HepG2 (cell line): ENCODE measurements around the gene ERVMER34-1. TPM values are rescaled to one million over a fixed set of nuclear protein-coding genes. Genes with fewer than 3 reads are reported as not detected.

Experiments
- AFF4 ChIP-seq: sonication (generic); formaldehyde crosslinking; IDR thresholded peaks from 2 replicates; pipeline ENCODE4 v1.4.0; 2020; ENCODE audit warnings: missing genetic modification reagents
- ARNT2 ChIP-seq: sonication (generic); formaldehyde crosslinking; IDR thresholded peaks from 2 replicates; pipeline ENCODE4 v1.8.0; 2022; ENCODE audit warnings: mild to moderate bottlenecking, low read depth, missing genetic modification reagents, moderate library complexity
- CHD2 ChIP-seq: IDR thresholded peaks from 2 replicates; pipeline ENCODE4 v1.6.1; 2011; ENCODE audit warnings: low read depth, low read length, improper control_type of control experiment
- HOXD1 ChIP-seq: sonication (generic); formaldehyde crosslinking; IDR thresholded peaks from 2 replicates; pipeline ENCODE4 v1.5.0; 2020; ENCODE audit warnings: missing genetic modification reagents
- ISX ChIP-seq: sonication (generic); formaldehyde crosslinking; conservative IDR thresholded peaks from 2 replicates; pipeline ENCODE4 v1.5.0; 2020; ENCODE audit warnings: missing genetic modification reagents
- ZBTB38 ChIP-seq: sonication (generic); formaldehyde crosslinking; IDR thresholded peaks from 2 replicates; pipeline ENCODE4 v1.5.1; 2020; ENCODE audit warnings: mild to moderate bottlenecking, missing genetic modification reagents
- ZBTB7B ChIP-seq: sonication (generic); formaldehyde crosslinking; IDR thresholded peaks from 2 replicates; pipeline ENCODE4 v1.4.0; 2020; ENCODE audit warnings: missing genetic modification reagents
- ZHX1 ChIP-seq: sonication (generic); formaldehyde crosslinking; IDR thresholded peaks from 2 replicates; pipeline ENCODE4 v1.8.1; 2022; ENCODE audit warnings: low read depth, mild to moderate bottlenecking, missing genetic modification reagents
- ZNF580 ChIP-seq: IDR thresholded peaks from 2 replicates; pipeline ENCODE4 v1.6.1; 2016; ENCODE audit warnings: low read depth, borderline replicate concordance
- ZNF605 ChIP-seq: sonication (generic); formaldehyde crosslinking; IDR thresholded peaks from 2 replicates; pipeline ENCODE4 v1.8.0; 2022; ENCODE audit warnings: mild to moderate bottlenecking, missing genetic modification reagents
- polyA plus RNA-seq, 8 experiments: library from polyadenylated mRNA; depleted of rRNA in 3 of 8; stranded (reverse) in 7 of 8; unstranded in 1 of 8; fragments of >200 nt; fragmentation: Illumina TruSeq in 4 of 8; extraction: Trizol in 4 of 8; gene quantifications; 2 replicates each; pipeline versions ENCODE4 v1.2.1 to v1.2.3, GENCODE V29; 2011 to 2016; ENCODE audit warnings: low read depth in 4 of 8, missing spikeins in 1 of 8, mixed read lengths in 1 of 8; ENCODE audit not compliant: insufficient read depth in 1 of 8
- total RNA-seq, 5 experiments: library from RNA; depleted of rRNA; stranded (reverse); fragments of >200 nt; fragmentation: Illumina TruSeq; extraction: Trizol; gene quantifications; 2 replicates each; pipeline ENCODE4 v1.2.3, GENCODE V29; 2016; ENCODE audit warnings: low read depth in 1 of 5
- TF ChIP-seq, protein P1 (sequence below): sonication (generic); formaldehyde crosslinking; IDR thresholded peaks from 2 replicates; pipeline ENCODE4 v1.4.0; 2020; ENCODE audit warnings: missing genetic modification reagents
- TF ChIP-seq, protein P2 (sequence below): IDR thresholded peaks from 2 replicates; pipeline ENCODE4 v1.6.1; 2012; ENCODE audit warnings: inconsistent platforms
- TF ChIP-seq, protein P3 (sequence below): sonication (generic); IDR thresholded peaks from 2 replicates; pipeline ENCODE4 v1.6.1; 2016; ENCODE audit warnings: low read depth, borderline replicate concordance

The ERVMER34-1 gene
- total and polyA plus RNA-seq, 2 of the 13 experiments (the other 11 are each of a cell fraction or from before 2014, with no cell fraction given) = 0.04 to 0.35 TPM

DNA sequence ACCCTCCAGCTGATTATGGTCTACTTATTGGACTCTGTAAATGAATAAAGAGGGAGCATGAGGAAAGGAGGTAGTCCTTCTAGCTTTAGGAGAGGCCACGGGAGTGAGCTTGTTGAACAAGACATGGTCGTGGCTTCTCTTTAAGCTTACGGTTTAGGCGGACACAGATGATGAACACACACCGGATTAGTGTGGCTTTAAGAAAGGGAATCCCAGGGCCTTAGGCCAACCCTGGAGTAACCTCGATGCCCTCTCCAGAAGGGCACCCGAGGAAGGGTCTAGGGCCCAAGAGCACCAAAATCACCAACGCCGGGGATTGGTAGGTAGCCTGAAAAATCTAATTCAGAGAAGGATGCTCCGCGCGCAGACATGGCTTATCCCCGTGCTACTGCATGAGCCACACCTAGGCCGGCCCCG is 39.4 kb downstream of the ERVMER34-1 start (continued):
- TF ChIP-seq, protein P1, sequence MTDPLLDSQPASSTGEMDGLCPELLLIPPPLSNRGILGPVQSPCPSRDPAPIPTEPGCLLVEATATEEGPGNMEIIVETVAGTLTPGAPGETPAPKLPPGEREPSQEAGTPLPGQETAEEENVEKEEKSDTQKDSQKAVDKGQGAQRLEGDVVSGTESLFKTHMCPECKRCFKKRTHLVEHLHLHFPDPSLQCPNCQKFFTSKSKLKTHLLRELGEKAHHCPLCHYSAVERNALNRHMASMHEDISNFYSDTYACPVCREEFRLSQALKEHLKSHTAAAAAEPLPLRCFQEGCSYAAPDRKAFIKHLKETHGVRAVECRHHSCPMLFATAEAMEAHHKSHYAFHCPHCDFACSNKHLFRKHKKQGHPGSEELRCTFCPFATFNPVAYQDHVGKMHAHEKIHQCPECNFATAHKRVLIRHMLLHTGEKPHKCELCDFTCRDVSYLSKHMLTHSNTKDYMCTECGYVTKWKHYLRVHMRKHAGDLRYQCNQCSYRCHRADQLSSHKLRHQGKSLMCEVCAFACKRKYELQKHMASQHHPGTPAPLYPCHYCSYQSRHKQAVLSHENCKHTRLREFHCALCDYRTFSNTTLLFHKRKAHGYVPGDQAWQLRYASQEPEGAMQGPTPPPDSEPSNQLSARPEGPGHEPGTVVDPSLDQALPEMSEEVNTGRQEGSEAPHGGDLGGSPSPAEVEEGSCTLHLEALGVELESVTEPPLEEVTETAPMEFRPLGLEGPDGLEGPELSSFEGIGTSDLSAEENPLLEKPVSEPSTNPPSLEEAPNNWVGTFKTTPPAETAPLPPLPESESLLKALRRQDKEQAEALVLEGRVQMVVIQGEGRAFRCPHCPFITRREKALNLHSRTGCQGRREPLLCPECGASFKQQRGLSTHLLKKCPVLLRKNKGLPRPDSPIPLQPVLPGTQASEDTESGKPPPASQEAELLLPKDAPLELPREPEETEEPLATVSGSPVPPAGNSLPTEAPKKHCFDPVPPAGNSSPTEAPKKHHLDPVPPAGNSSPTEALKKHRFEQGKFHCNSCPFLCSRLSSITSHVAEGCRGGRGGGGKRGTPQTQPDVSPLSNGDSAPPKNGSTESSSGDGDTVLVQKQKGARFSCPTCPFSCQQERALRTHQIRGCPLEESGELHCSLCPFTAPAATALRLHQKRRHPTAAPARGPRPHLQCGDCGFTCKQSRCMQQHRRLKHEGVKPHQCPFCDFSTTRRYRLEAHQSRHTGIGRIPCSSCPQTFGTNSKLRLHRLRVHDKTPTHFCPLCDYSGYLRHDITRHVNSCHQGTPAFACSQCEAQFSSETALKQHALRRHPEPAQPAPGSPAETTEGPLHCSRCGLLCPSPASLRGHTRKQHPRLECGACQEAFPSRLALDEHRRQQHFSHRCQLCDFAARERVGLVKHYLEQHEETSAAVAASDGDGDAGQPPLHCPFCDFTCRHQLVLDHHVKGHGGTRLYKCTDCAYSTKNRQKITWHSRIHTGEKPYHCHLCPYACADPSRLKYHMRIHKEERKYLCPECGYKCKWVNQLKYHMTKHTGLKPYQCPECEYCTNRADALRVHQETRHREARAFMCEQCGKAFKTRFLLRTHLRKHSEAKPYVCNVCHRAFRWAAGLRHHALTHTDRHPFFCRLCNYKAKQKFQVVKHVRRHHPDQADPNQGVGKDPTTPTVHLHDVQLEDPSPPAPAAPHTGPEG (CRISPR knock-in tag) = no peak
- no peak for TF ChIP-seq ZBTB7B (CRISPR knock-in tag)
- TF ChIP-seq HOXD1 (CRISPR knock-in tag) = no peak
- 0 out of 2 replicates have a peak, but pooled peaks have one; percentile 10 for TF ChIP-seq ISX
- TF ChIP-seq, protein P2, sequence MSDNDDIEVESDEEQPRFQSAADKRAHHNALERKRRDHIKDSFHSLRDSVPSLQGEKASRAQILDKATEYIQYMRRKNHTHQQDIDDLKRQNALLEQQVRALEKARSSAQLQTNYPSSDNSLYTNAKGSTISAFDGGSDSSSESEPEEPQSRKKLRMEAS = peak; percentile 84; the same call in 1 of the 2 replicates
- no peak for TF ChIP-seq AFF4 (CRISPR knock-in tag)
- TF ChIP-seq ZNF605 (CRISPR knock-in tag) = no peak
- TF ChIP-seq, protein P3, sequence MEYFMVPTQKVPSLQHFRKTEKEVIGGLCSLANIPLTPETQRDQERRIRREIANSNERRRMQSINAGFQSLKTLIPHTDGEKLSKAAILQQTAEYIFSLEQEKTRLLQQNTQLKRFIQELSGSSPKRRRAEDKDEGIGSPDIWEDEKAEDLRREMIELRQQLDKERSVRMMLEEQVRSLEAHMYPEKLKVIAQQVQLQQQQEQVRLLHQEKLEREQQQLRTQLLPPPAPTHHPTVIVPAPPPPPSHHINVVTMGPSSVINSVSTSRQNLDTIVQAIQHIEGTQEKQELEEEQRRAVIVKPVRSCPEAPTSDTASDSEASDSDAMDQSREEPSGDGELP = no peak
- no peak for TF ChIP-seq ZHX1 (CRISPR knock-in tag)
- no peak for TF ChIP-seq CHD2
- TF ChIP-seq ZNF580 (CRISPR knock-in tag) = peak; percentile 21; the same call in 1 of the 2 replicates
- no peak for TF ChIP-seq ZBTB38 (CRISPR knock-in tag)
- TF ChIP-seq ARNT2 (CRISPR knock-in tag) = no peak
